ENCODE data around the gene ZNF8.

ZNF8 gene

GRCh38 chr19:58311345-58311865 is 32.6 kb downstream of the ZNF8 start:
- TF ChIP-seq, protein P1, sequence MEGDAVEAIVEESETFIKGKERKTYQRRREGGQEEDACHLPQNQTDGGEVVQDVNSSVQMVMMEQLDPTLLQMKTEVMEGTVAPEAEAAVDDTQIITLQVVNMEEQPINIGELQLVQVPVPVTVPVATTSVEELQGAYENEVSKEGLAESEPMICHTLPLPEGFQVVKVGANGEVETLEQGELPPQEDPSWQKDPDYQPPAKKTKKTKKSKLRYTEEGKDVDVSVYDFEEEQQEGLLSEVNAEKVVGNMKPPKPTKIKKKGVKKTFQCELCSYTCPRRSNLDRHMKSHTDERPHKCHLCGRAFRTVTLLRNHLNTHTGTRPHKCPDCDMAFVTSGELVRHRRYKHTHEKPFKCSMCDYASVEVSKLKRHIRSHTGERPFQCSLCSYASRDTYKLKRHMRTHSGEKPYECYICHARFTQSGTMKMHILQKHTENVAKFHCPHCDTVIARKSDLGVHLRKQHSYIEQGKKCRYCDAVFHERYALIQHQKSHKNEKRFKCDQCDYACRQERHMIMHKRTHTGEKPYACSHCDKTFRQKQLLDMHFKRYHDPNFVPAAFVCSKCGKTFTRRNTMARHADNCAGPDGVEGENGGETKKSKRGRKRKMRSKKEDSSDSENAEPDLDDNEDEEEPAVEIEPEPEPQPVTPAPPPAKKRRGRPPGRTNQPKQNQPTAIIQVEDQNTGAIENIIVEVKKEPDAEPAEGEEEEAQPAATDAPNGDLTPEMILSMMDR (IDR thresholded peaks at IDR 0.05; ENCODE audit: insufficient read depth, low read length, missing control alignments), result no peak
- DNase-seq (ENCODE audit: low read depth, low spot score), result no peak
- no peak overlapping the region for H3K4me3 ChIP-seq (ENCODE audit: low read depth, low read length)
- CTCF ChIA-PET, result interaction anchor here (1.0 to 1.2 kb wide), 2 partner anchors 11 to 14 kb away, joined by 4 read pairs; no protein-coding TSS in a partner anchor
- POLR2A ChIA-PET, result no interaction called here

GRCh38 chr19:58315580-58315979 is 36.8 kb downstream of the ZNF8 start:
- no peak for DNase-seq (ENCODE audit: low read depth, low spot score)
- TF ChIP-seq, protein P1 (IDR thresholded peaks at IDR 0.05; ENCODE audit: insufficient read depth, low read length, missing control alignments), result no peak
- ChIA-PET CTCF (no interaction called here), POLR2A (no interaction called here)
- H3K4me3 ChIP-seq (ENCODE audit: low read depth, low read length), result no peak overlapping the region

GRCh38 chr19:58317476-58318072 is 38.8 kb downstream of the ZNF8 start:
- POLR2A ChIA-PET, result interaction anchor here (0.7 to 2.2 kb wide), 4 partner anchors 9 to 17 kb away, joined by 3 to 6 read pairs (median 4); partner anchors contain the start of gene ZSCAN22
- no peak for DNase-seq (ENCODE audit: low read depth, low spot score)
- CTCF ChIA-PET, result interaction anchor here (1.8 kb wide), 1 partner anchor 9 kb away, joined by 8 read pairs; no protein-coding TSS in a partner anchor
- H3K4me3 ChIP-seq (ENCODE audit: low read depth, low read length), result no peak overlapping the region
- TF ChIP-seq, protein P1 (IDR thresholded peaks at IDR 0.05; ENCODE audit: insufficient read depth, low read length, missing control alignments), result no peak

DNA sequence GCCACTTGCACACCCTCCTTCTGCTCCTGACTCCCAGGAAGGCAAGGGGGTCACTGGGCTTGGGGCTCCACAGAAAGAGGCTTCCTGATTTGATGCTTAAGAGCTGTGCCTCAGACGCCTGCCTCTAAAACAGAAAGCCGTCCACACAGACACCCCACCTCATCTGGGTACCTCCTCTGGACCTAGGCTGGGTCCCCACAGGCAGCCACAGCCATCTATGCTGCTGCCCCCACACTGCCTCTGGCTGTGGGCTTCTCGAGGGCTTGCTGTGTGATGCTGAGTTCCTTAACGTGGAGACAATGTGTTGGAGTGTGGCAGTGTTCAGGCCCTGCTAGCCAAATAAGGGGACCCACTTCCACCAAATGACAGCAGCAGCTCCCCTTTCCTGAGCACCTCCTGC is 39.5 kb downstream of the ZNF8 start:
- CTCF ChIA-PET, result interaction anchor here (0.5 to 1.8 kb wide), 3 partner anchors 10 to 31 kb away, joined by 3 to 8 read pairs (median 5); no protein-coding TSS in a partner anchor
- TF ChIP-seq, protein P1 (IDR thresholded peaks at IDR 0.05; ENCODE audit: insufficient read depth, low read length, missing control alignments), result no peak

DNA sequence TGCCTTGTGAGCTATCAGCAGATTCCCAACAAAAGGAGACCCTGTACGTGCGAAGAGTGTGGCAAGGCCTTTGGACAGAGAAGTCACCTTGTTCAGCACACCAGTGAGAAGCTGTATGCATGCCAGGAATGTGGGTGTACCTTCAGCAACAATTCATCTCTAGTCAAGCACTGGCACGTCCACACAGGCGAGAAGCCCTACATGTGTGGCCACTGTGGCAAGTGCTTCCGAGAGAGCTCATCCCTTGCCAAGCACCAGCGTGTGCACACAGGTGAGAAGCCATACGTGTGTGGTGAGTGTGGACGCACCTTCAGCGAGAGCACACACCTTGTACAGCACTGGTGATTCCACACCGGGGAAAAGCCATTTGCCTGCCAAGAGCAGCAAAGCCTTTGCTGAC is 40.5 kb downstream of the ZNF8 start:
- POLR2A ChIA-PET, result interaction anchor here (2.2 kb wide), 1 partner anchor 14 kb away, joined by 5 read pairs; no protein-coding TSS in a partner anchor
- CTCF ChIA-PET, result interaction anchor here (1.4 kb wide), 1 partner anchor 13 kb away, joined by 5 read pairs; no protein-coding TSS in a partner anchor
- H3K4me3 ChIP-seq (ENCODE audit: low read depth, low read length), result no peak overlapping the region
- TF ChIP-seq, protein P1 (IDR thresholded peaks at IDR 0.05; ENCODE audit: insufficient read depth, low read length, missing control alignments), result no peak
- no peak for DNase-seq (ENCODE audit: low read depth, low spot score)

More for the DNA sequence above, 39.5 kb downstream of the ZNF8 start:
- POLR2A ChIA-PET, result interaction anchor here (1.2 to 2.2 kb wide), 3 partner anchors 8 to 13 kb away, joined by 3 to 6 read pairs (median 5); partner anchors contain the start of gene ZSCAN22
- DNase-seq (ENCODE audit: low read depth, low spot score), result no peak
- H3K4me3 ChIP-seq (ENCODE audit: low read depth, low read length), result no peak overlapping the region

GRCh38 chr19:58325311-58326022 is 46.7 kb downstream of the ZNF8 start:
- ChIA-PET POLR2A (no interaction called here), CTCF (no interaction called here)
- no peak for DNase-seq (ENCODE audit: low read depth, low spot score)
- peak overlapping the region; percentile 99 for H3K4me3 ChIP-seq (ENCODE audit: low read depth, low read length)
- TF ChIP-seq, protein P1 (IDR thresholded peaks at IDR 0.05; ENCODE audit: insufficient read depth, low read length, missing control alignments), result no peak
